ENCODE results near the gene ANKS4B.
A peak's percentile ranks its signal among the peaks of the same experiment; 100 is the strongest.

Gene ANKS4B

DNA sequence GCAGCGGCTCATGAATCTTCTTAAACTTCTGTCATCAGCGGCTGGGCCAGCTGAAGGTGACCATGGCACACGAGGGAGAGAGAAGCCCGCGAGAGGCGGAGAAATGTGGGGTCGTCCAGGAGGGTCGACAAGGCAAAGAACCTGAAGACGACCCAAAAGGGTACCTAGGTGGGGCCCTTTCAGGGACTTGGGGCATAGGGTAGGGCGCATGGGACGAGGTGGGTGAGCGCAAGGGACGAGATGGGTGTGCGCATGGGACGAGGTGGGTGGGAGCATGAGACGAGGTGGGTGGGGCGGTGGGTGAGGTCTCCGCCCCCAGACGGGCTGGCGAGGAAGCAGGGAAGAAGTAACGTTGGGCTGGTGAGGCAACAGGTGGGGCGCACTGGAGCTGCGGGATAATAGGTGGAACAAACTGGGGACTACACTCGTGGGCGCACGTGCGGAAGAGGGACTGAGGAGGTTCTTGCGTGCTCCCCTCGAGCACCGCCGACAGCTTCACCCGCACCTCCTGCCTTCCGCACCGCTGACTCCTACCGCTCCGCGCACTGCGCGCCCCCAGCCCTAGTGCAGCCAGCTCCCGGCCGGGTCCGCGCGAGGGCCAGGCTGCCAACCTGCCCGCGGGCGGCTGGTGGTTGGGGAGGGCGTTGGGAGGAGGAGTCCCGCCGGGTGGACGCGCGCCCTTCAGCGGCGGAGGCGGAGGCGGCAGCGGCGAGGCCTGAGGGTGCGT, 67.8 kb downstream of the ANKS4B start:
- DNase-seq: peak; percentile 15

DNA sequence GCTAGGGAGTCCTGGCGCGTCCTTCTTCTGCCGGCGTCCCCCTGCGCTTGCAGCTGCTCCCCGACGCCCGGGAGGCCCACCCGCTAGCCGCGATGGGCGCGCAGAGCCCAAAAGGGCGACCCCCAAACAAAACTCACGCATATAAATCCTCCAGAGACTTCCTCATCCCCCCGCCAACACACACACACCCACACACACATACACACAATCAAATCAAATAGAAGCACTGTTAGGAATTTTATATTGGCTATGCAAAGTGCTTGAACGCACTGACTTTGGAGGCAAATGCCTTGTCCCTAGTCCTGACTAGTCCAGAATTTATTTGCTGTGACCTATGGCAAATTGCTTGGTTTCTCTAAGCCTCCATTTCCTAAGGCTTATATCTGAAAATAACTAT, 68.4 kb downstream of the ANKS4B start:
- DNase-seq: no peak

DNA sequence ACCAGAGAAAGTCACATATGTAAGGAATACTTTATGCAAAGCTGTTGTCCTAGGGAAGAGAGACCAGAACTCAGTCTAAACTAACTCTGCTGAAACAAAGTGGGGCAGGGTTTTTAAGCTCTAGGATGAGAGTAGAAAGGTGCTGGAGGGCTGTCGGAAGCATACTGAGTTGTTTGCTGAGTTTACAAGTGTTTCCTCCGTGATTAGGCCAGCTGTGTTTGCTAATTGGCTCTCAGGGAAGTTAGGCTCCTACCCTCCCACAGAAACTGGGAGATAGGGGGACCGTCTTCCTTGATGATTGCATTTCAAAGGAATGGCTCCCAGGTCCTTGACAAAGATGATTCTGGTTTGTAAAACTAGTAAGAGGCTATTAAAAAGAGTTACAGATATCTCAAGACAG, 69.0 kb downstream of the ANKS4B start:
- no peak for DNase-seq

DNA sequence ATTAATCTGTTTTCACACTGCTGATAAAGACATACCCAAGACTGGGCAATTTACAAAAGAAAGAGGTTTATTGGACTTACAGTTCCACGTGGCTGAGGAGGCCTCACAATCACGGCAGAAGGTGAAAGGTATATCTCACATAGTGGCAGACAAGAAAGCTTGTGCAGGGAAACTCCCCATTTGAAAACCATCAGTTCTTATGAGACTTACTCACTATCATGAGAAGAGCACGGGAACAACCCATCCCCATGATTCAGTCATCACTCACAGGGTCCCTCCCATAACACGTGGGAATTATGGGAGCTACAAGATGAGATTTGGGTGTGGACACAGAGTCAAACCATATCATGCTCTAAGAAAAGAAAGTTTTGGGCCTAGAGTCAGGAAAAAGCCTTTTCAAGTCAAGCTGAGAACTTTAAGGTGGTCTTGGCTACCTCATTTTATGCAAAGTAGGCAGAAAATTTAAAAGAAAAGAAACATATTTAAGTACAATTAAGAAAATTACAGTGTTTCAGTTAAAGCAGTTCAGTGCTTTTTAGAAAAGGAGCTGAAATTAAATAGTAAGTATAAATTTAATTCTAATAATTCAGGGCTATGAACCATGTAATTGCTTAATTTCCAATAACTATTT, 69.5 kb downstream of the ANKS4B start:
- no peak for DNase-seq
